Breast epithelium (tissue), 3 donors: ENCODE data around the gene E2F2.
"Not testable (repeated sequence)": the region's sequence is repeated elsewhere in the genome, so short reads cannot be mapped to it uniquely, and the experiment has no call there.

Experiments used
- CTCF ChIP-seq, 3 donors: fragments of 450-650 bp; IDR thresholded peaks; one replicate each; pipeline ENCODE4 v1.5.1; 2016 to 2017; ENCODE audit warnings: antibody characterized with exemption in 3 of 3, mild to moderate bottlenecking in 3 of 3, moderate library complexity in 3 of 3
- POLR2A ChIP-seq: fragments of 450-650 bp; IDR thresholded peaks from one replicate; pipeline ENCODE4 v1.6.1; 2016; ENCODE audit warnings: antibody characterized with exemption, mild to moderate bottlenecking, moderate library complexity
- POLR2AphosphoS5 ChIP-seq, 3 donors: sonication (generic); formaldehyde crosslinking; IDR thresholded peaks; one replicate each; pipeline ENCODE4 v1.6.1; 2017; ENCODE audit warnings: antibody characterized with exemption in 3 of 3

- TF ChIP-seq POLR2A; CTCF (IDR thresholded peaks at IDR 0.05); POLR2AphosphoS5 (IDR thresholded peaks at IDR 0.05): not testable (repeated sequence)
These were observed 26.9 kb downstream of the E2F2 start for GRCh38 chr1:23504156-23504555.
